Endometrial microvascular endothelial cells (primary cell): Measurements from ENCODE around the gene MYOT. TPM values are rescaled to one million over a fixed set of nuclear protein-coding genes. Genes with fewer than 3 reads are reported as not detected.
"Not testable (repeated sequence)": the region's sequence is repeated elsewhere in the genome, so short reads cannot be mapped to it uniquely, and the experiment has no call there.

Experiments
- in situ Hi-C: cut with HindIII; loops from 2 replicates; pipeline ENCODE4 v1.10.0; 2017; ENCODE audit warnings: low sequenced_read_pairs, low pct_unique_long_range_greater_than_20kb; ENCODE audit errors: inconsistent ontology term
- total RNA-seq: library from RNA; depleted of rRNA; stranded (reverse); fragments of >200 nt; gene quantifications from one replicate; pipeline ENCODE4 v1.2.3, GENCODE V29; 2015; ENCODE audit errors: inconsistent ontology term

MYOT gene
- total RNA-seq, 1 donor from 2014 or later = not detected

- in situ Hi-C loops = no loop called here
These were observed 22.2 kb upstream of the MYOT start for GRCh38 chr5:137845472-137845871.

- in situ Hi-C loops = no loop called here
These were observed 20.0 kb upstream of the MYOT start for GRCh38 chr5:137847687-137848086.

- in situ Hi-C loops = not testable (repeated sequence)
These were observed 14.5 kb upstream of the MYOT start for GRCh38 chr5:137853165-137853564.

GRCh38 chr5:137856201-137856600 lies 11.5 kb upstream of the MYOT start:
- in situ Hi-C loops = no loop called here

- in situ Hi-C loops = no loop called here
These were observed 10.5 kb upstream of the MYOT start for GRCh38 chr5:137856916-137857862.

GRCh38 chr5:137858223-137858916 lies 9.3 kb upstream of the MYOT start:
- in situ Hi-C loops = no loop called here

- in situ Hi-C loops = no loop called here
These were observed 8.7 kb upstream of the MYOT start for GRCh38 chr5:137858954-137859353.

GRCh38 chr5:137862251-137862650 lies 5.4 kb upstream of the MYOT start:
- in situ Hi-C loops = no loop called here

GRCh38 chr5:137863653-137864052 lies 4.0 kb upstream of the MYOT start:
- in situ Hi-C loops = not testable (repeated sequence)

- in situ Hi-C loops = no loop called here
These were observed 895 bp upstream of the MYOT start for GRCh38 chr5:137866541-137867388.

GRCh38 chr5:137870647-137871339 lies 3.1 kb downstream of the MYOT start:
- in situ Hi-C loops = no loop called here

GRCh38 chr5:137871571-137871970 lies 3.9 kb downstream of the MYOT start:
- in situ Hi-C loops = no loop called here

GRCh38 chr5:137872466-137872865 lies 4.8 kb downstream of the MYOT start:
- in situ Hi-C loops = no loop called here

GRCh38 chr5:137876101-137876500 lies 8.4 kb downstream of the MYOT start:
- in situ Hi-C loops = no loop called here

GRCh38 chr5:137880313-137880712 lies 12.7 kb downstream of the MYOT start:
- in situ Hi-C loops = no loop called here

- in situ Hi-C loops = no loop called here
These were observed 20.2 kb downstream of the MYOT start for GRCh38 chr5:137887831-137888230.

GRCh38 chr5:137888466-137888862 lies 20.8 kb downstream of the MYOT start:
- in situ Hi-C loops = no loop called here

GRCh38 chr5:137888863-137889759 lies 21.5 kb downstream of the MYOT start, which contains the start of gene PKD2L2:
PKD2L2 (plus strand) TSS chr5:137889457; CDS start chr5:137889492, 35 bp downstream.
- in situ Hi-C loops = no loop called here
